Activated CD8-positive, alpha-beta T cell treated with anti-CD3 and anti-CD28 coated beads for 36 hours (primary cell): Measurements from ENCODE around the gene OLIG2. TPM values are rescaled to one million over a fixed set of nuclear protein-coding genes. Genes with fewer than 3 reads are reported as not detected.

Experiments
- ATAC-seq: fragments of 200-7000 bp; cut with Tn5 transposase; one replicate; pipeline ENCODE4 v1.10.0; 2021; ENCODE audit warnings: mild to moderate bottlenecking, moderate library complexity
- CTCF ChIA-PET: fragments of 350-600 bp; sonication (Branson Sonifier 250); formaldehyde crosslinking; loops from one replicate; lab custom pipeline; 2021; ENCODE audit warnings: antibody characterized with exemption; lab: Charles Lee
- POLR2A ChIA-PET: fragments of 350-600 bp; sonication (Branson Sonifier 250); formaldehyde crosslinking; loops from one replicate; lab custom pipeline; 2021; ENCODE audit warnings: antibody characterized with exemption; lab: Charles Lee
- DNase-seq: peaks from one replicate; pipeline ENCODE4 v3.0.0-alpha.2; 2020
- H3K27ac Mint-ChIP-seq: one replicate; pipeline ENCODE4 v1.8.0; 2021; ENCODE audit warnings: mild to moderate bottlenecking, mixed read lengths
- H3K27me3 Mint-ChIP-seq: one replicate; pipeline ENCODE4 v1.8.0; 2021; ENCODE audit warnings: mixed read lengths
- H3K36me3 Mint-ChIP-seq: one replicate; pipeline ENCODE4 v1.8.0; 2021; ENCODE audit warnings: low read depth, mixed read lengths
- H3K4me1 Mint-ChIP-seq: one replicate; pipeline ENCODE4 v1.8.0; 2021; ENCODE audit warnings: low read depth, mixed read lengths
- H3K4me3 Mint-ChIP-seq: one replicate; pipeline ENCODE4 v1.8.0; 2021; ENCODE audit warnings: mild to moderate bottlenecking, moderate library complexity, mixed read lengths
- H3K9me3 Mint-ChIP-seq: one replicate; pipeline ENCODE4 v1.8.0; 2021; ENCODE audit warnings: mixed read lengths
- CTCF ChIP-seq: fragments of 200-600 bp; IDR thresholded peaks from one replicate; pipeline ENCODE4 v1.8.0; 2022; ENCODE audit warnings: antibody characterized with exemption, mild to moderate bottlenecking
- intact Hi-C: fragments of 100-400 bp; cut with micrococcal nuclease; formaldehyde crosslinking; loops from one replicate; pipeline ENCODE4 v1.10.0; 2022
- total RNA-seq, 2 experiments: library from RNA; stranded (reverse); gene quantifications; one replicate each; pipeline ENCODE4 v1.2.3, GENCODE V29; 2021

The OLIG2 gene
- total RNA-seq, 2 experiments from 2014 or later = not detected

GRCh38 chr21:32994305-32994704 lies 31.4 kb upstream of the OLIG2 start:
- no peak overlapping the region for H3K4me3 Mint-ChIP-seq
- no peak for ATAC-seq
- H3K27me3 Mint-ChIP-seq = peaks cover 12% of the 10 kb centered on the region
- no peaks in the 10 kb centered on the region for H3K9me3 Mint-ChIP-seq
- no peaks in the 10 kb centered on the region for H3K4me1 Mint-ChIP-seq
- POLR2A ChIA-PET = no interaction called here
- intact Hi-C loops = loop anchor here (10.0 kb wide), 1 partner anchor 130 kb away; no protein-coding TSS in a partner anchor
- DNase-seq = no peak
- H3K27ac Mint-ChIP-seq = no peak overlapping the region
- H3K36me3 Mint-ChIP-seq = no peaks in the 10 kb centered on the region
- CTCF ChIA-PET = interaction anchor here (0.7 to 2.7 kb wide), 18 partner anchors 9 to 319 kb away, joined by 3 to 18 read pairs (median 4); no protein-coding TSS in a partner anchor
- peak; percentile 57 for TF ChIP-seq CTCF

GRCh38 chr21:33007747-33008146 lies 18.0 kb upstream of the OLIG2 start:
- ATAC-seq = no peak
- peaks cover 6% of the 10 kb centered on the region for H3K27me3 Mint-ChIP-seq
- DNase-seq = no peak
- POLR2A ChIA-PET = no interaction called here
- no peaks in the 10 kb centered on the region for H3K9me3 Mint-ChIP-seq
- no peak overlapping the region for H3K4me3 Mint-ChIP-seq
- intact Hi-C loops = no loop called here
- CTCF ChIA-PET = no interaction called here
- H3K27ac Mint-ChIP-seq = no peak overlapping the region
- H3K4me1 Mint-ChIP-seq = no peaks in the 10 kb centered on the region
- no peaks in the 10 kb centered on the region for H3K36me3 Mint-ChIP-seq
- no peak for TF ChIP-seq CTCF

GRCh38 chr21:33008333-33009051 lies 17.2 kb upstream of the OLIG2 start:
- H3K4me1 Mint-ChIP-seq = no peaks in the 10 kb centered on the region
- H3K9me3 Mint-ChIP-seq = no peaks in the 10 kb centered on the region
- no peak overlapping the region for H3K27ac Mint-ChIP-seq
- H3K4me3 Mint-ChIP-seq = no peak overlapping the region
- H3K36me3 Mint-ChIP-seq = no peaks in the 10 kb centered on the region
- no peak for TF ChIP-seq CTCF
- DNase-seq = no peak
- intact Hi-C loops = no loop called here
- peaks cover 6% of the 10 kb centered on the region for H3K27me3 Mint-ChIP-seq
- ATAC-seq = no peak
- ChIA-PET CTCF (no interaction called here), POLR2A (no interaction called here)

- ATAC-seq (no peak), DNase-seq (no peak)
- Mint-ChIP-seq H3K36me3 (no peaks in the 10 kb centered on the region), H3K4me1 (no peaks in the 10 kb centered on the region), H3K27ac (no peak overlapping the region), H3K27me3 (peaks cover 16% of the 10 kb centered on the region), H3K4me3 (no peak overlapping the region), H3K9me3 (no peaks in the 10 kb centered on the region)
- intact Hi-C loops = no loop called here
- CTCF ChIA-PET = no interaction called here
- POLR2A ChIA-PET = no interaction called here
- no peak for TF ChIP-seq CTCF
Measured at GRCh38 chr21:33010931-33011330, 14.8 kb upstream of the OLIG2 start.

GRCh38 chr21:33011462-33011861 lies 14.3 kb upstream of the OLIG2 start:
- intact Hi-C loops = no loop called here
- ATAC-seq (no peak), DNase-seq (no peak)
- Mint-ChIP-seq H3K36me3 (no peaks in the 10 kb centered on the region), H3K27me3 (peaks cover 19% of the 10 kb centered on the region), H3K4me3 (no peak overlapping the region), H3K4me1 (no peaks in the 10 kb centered on the region), H3K9me3 (no peaks in the 10 kb centered on the region), H3K27ac (no peak overlapping the region)
- CTCF ChIA-PET = no interaction called here
- POLR2A ChIA-PET = no interaction called here
- no peak for TF ChIP-seq CTCF
